ENCODE results near the gene COBLL1. TPM values are rescaled to one million over a fixed set of nuclear protein-coding genes. Genes with fewer than 3 reads are reported as not detected.

The COBLL1 gene
- total RNA-seq, 1 donor from 2014 or later, result 33.0 TPM

DNA sequence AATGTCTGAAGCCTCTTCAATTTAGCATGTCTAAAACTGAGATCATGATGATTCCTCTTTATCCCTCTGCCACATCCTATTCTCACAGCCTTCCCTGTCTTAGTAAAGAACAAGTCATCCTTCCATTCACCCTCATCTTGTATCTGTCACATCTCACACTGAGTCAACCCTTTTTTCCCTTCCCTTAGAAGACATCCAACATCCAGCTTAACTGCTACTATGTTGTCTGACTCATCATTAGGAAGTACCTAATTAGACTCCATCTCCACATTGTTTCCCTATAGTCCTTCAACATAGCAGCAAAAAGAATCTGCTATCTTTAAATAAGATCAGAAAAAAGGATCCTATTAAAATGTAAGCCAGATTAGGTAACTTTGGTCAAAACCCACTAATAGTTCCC is 135.1 kb downstream of the COBLL1 start:
- DNase-seq (ENCODE audit: low read depth), result peak; percentile 40
- TF ChIP-seq CTCF (conservative IDR thresholded peaks at IDR 0.05; ENCODE audit: low read depth, low read length), result no peak
- no peak overlapping the region for H3K4me3 ChIP-seq (ENCODE audit: low read depth, low read length)

DNA sequence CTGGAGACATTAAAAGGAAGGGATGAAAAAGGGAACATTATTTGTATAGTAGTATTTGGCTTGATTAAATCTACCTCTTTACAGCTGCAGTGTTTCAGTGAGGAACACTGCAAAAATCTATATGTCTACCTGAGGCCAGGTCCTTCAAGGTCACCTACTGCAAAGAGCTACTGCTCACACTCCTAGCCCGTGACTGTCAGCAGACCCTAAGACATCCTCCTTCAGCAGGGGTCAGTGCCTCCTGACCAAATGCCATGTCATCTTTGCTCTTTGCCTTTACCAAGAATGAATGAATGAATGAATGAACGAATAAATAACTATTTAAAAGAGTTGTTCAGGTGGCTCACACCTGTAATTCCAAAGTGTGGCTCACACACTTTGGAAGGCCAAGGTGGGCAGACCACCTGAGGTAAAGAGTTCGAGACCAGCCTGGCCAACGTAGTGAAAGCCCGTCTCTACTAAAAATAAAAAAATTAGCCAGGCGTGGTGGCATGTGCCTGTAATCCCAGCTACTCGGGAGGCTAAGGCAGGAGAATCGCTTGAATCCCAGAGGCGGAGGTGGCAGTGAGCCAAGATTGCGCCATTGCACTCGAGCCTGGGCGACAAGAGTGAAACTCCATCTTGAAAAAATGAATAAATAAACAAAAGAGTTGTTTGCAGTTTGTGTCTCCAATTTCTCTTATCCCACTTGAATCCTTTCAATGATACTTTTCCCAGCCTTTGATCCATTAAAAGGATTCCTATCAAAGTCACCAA is 136.0 kb downstream of the COBLL1 start:
- no peak overlapping the region for H3K4me3 ChIP-seq (ENCODE audit: low read depth, low read length)
- TF ChIP-seq CTCF (conservative IDR thresholded peaks at IDR 0.05; ENCODE audit: low read depth, low read length), result no peak
- DNase-seq (ENCODE audit: low read depth), result no peak

GRCh38 chr2:164703915-164704706 is 137.5 kb downstream of the COBLL1 start:
- DNase-seq (ENCODE audit: low read depth), result no peak
- H3K4me3 ChIP-seq (ENCODE audit: low read depth, low read length), result no peak overlapping the region
- peak; percentile 31 for TF ChIP-seq CTCF (conservative IDR thresholded peaks at IDR 0.05; ENCODE audit: low read depth, low read length)

- no peak overlapping the region for H3K4me3 ChIP-seq (ENCODE audit: low read depth, low read length)
- TF ChIP-seq CTCF (conservative IDR thresholded peaks at IDR 0.05; ENCODE audit: low read depth, low read length), result no peak
- DNase-seq (ENCODE audit: low read depth), result no peak
These were observed 140.1 kb downstream of the COBLL1 start for GRCh38 chr2:164701565-164701964.

- TF ChIP-seq CTCF (conservative IDR thresholded peaks at IDR 0.05; ENCODE audit: low read depth, low read length), result no peak
- H3K4me3 ChIP-seq (ENCODE audit: low read depth, low read length), result no peak overlapping the region
- DNase-seq (ENCODE audit: low read depth), result no peak
These were observed 141.2 kb downstream of the COBLL1 start for GRCh38 chr2:164700390-164700789.

DNA sequence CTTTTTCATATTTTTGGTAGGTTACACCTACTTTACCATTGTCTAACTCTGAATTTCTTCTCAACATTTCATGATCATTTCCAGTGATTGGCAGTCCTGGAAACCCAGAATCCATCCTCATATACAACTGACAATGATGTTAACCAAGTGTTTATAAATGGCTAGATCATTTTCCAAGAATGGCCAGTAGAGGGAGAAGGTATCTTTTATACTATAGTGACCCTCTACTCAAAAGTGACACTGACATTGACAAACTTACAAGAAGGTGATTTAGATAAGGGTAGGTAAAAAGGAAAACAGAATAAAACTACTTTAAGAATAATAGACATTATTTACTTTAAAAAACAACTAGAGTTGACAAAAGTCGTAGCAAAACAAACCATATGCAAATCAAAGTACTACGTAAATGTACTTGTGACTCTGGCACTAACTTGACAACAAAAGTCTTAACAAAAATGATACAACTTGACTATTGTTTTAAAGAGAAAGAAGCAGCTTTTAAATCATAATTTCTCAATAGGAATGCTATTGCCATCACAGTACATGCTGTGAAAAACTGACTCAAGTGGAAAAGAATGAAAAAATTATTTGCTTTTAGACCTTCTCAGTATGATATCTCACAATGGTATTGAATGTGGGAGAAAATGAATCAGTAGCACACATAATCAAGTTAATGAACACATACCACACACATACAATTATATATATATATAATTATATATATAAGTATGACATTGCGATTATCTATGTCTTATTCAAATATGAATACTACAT is 143.7 kb downstream of the COBLL1 start:
- DNase-seq (ENCODE audit: low read depth), result no peak
- no peak overlapping the region for H3K4me3 ChIP-seq (ENCODE audit: low read depth, low read length)
- peak; percentile 62 for TF ChIP-seq CTCF (conservative IDR thresholded peaks at IDR 0.05; ENCODE audit: low read depth, low read length)

Measured in epithelial cell of proximal tubule (primary cell).